Measurements from ENCODE around the gene CSN1S1. TPM values are rescaled to one million over a fixed set of nuclear protein-coding genes. Genes with fewer than 3 reads are reported as not detected.
A peak's percentile ranks its signal among the peaks of the same experiment; 100 is the strongest.

Gene CSN1S1, protein sequence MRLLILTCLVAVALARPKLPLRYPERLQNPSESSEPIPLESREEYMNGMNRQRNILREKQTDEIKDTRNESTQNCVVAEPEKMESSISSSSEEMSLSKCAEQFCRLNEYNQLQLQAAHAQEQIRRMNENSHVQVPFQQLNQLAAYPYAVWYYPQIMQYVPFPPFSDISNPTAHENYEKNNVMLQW
- total RNA-seq: not detected

DNA sequence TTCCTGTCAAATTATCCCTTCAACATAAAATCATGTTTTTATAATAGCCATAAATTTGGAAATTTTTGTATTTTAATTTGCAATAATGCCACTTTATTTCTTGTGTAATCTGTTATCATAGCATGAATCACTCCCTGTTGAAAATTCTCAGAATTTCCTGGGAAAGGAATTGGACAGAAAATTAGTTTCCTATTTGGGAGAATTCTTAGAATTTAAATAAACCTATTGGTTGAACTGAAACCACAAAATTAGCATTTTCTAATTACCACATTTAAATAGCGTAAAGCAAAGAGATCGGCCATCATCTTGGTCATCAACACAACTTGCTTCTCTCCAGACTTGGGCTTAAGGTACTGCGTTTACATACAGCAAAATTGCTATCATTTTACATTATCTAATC, at the start of gene CSN1S1:
TSS of gene CSN1S1 (plus strand) at position 301 of the 400 bp plus-strand sequence. CDS start 1,488 bp downstream, outside the sequence.
- H3K9me3 ChIP-seq: no peaks in the 10 kb centered on the region
- H3K4me1 ChIP-seq: no peaks in the 10 kb centered on the region
- no peak within 1 kb of the TSS for H3K4me3 ChIP-seq
- no peak within 1 kb of the TSS for H3K27ac ChIP-seq
- no peaks in the 10 kb centered on the region for H3K27me3 ChIP-seq
- TF ChIP-seq, protein P1, sequence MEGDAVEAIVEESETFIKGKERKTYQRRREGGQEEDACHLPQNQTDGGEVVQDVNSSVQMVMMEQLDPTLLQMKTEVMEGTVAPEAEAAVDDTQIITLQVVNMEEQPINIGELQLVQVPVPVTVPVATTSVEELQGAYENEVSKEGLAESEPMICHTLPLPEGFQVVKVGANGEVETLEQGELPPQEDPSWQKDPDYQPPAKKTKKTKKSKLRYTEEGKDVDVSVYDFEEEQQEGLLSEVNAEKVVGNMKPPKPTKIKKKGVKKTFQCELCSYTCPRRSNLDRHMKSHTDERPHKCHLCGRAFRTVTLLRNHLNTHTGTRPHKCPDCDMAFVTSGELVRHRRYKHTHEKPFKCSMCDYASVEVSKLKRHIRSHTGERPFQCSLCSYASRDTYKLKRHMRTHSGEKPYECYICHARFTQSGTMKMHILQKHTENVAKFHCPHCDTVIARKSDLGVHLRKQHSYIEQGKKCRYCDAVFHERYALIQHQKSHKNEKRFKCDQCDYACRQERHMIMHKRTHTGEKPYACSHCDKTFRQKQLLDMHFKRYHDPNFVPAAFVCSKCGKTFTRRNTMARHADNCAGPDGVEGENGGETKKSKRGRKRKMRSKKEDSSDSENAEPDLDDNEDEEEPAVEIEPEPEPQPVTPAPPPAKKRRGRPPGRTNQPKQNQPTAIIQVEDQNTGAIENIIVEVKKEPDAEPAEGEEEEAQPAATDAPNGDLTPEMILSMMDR (IDR thresholded peaks at IDR 0.05): no peak
- no peak for TF ChIP-seq POLR2A (IDR thresholded peaks at IDR 0.05)
- H3K36me3 ChIP-seq: no peaks in the 10 kb centered on the region
- DNase-seq: no peak

DNA sequence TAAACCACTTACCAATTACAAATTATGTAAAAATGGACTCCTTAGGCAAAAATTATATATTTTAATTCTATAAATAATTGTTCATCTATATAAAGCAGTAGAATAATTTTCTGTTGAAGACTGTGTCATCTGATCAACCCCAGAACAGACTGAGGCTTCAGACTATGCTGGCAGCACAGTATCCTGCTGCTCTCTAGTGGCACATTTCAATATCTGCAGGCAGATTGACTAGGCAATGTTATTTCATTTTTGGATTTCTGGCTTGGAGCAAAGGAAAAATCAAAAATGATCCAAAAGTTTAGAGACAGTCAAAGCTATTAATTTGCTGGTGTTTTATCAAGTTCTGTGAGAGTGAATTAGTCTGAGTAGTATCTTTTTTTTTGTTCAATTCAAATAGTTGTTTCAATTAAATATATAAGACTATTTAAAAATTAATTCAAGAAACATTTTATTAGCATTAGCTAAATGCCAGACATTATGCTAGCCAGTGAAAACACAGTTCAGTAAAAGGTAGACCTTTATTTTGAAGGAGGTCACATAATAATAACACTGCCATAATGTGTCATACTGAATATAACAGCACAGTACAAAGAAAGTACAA, 49.6 kb upstream of the CSN1S1 start:
- Histone ChIP-seq H3K27me3 (no peaks in the 10 kb centered on the region), H3K4me3 (no peak overlapping the region), H3K36me3 (no peaks in the 10 kb centered on the region), H3K9me3 (no peaks in the 10 kb centered on the region), H3K4me1 (peaks cover 0 to under 1% (median 0%) of the 10 kb centered on the region in 4 donors), H3K27ac (no peak overlapping the region)
- DNase-seq: peak in 1 of 3 donors; percentile 64
- TF ChIP-seq POLR2A (IDR thresholded peaks at IDR 0.05): no peak
- TF ChIP-seq, protein P1 (IDR thresholded peaks at IDR 0.05): peak in 5 of 6 experiments; percentile 18 to 97 (median 95)

DNA sequence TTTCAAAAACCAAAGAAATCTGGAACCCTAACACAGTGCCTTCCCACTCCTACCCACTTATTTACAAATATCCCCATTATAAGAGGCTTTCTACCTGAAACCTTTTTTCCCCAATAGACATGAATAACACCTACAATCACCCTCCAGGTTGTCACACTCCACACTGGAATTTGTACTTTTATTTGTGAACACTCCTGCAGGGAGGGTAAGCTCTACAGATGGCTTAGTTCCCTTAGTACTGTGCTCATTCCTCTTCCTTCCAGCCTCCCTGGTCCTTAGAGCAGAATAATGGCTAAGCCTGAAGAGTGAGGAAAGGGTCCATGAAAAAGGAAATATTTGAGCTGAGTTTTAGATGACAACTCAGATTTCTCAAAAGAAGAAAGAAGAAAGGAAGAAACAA, 48.7 kb upstream of the CSN1S1 start:
- Histone ChIP-seq H3K27ac (no peak overlapping the region), H3K36me3 (no peaks in the 10 kb centered on the region), H3K27me3 (no peaks in the 10 kb centered on the region), H3K9me3 (no peaks in the 10 kb centered on the region), H3K4me1 (no peaks in the 10 kb centered on the region), H3K4me3 (no peak overlapping the region)
- no peak for TF ChIP-seq POLR2A (IDR thresholded peaks at IDR 0.05)
- TF ChIP-seq, protein P1 (IDR thresholded peaks at IDR 0.05): no peak
- DNase-seq: no peak

DNA sequence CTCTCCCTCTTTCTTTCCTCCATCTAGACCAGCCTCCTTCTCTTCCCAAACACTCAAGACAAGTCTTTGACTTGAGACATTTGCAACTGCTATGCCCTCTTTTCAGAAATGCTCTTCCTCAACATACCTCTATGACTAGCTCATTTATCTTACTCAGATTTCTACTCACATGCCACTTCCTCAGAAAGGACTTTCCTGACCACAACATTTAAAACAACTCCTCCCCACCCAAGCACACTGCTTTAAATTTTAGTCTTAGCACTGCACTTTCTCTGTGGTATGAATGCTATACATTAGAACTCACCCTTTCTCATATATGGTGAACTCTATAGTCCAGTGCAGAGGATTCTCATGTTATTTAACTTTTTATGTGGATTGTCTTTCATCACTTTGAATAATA, 42.5 kb upstream of the CSN1S1 start:
- H3K4me1 ChIP-seq: no peaks in the 10 kb centered on the region
- H3K27ac ChIP-seq: no peak overlapping the region
- TF ChIP-seq, protein P1 (IDR thresholded peaks at IDR 0.05): no peak
- TF ChIP-seq POLR2A (IDR thresholded peaks at IDR 0.05): no peak
- no peaks in the 10 kb centered on the region for H3K27me3 ChIP-seq
- H3K4me3 ChIP-seq: no peak overlapping the region
- no peaks in the 10 kb centered on the region for H3K36me3 ChIP-seq
- no peak for DNase-seq
- no peaks in the 10 kb centered on the region for H3K9me3 ChIP-seq

DNA sequence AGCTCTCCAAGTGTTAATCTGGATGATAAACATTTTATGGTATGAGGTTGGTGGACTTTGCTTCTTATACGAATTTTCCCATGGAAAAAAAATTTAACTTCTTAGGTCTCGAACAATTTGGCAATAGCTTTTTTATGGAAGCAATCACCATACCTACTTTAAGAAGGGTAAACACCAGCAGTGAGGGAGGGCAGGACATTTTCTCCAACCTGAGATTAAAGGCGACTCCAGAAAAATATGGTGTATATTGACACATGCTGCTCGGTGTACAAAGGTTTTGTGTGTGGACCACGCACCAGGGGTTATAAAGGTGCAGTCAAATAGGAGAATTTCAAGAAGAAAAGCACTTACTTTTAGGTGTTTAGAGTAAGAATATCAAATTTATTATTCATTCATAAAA, 36.7 kb upstream of the CSN1S1 start:
- no peaks in the 10 kb centered on the region for H3K9me3 ChIP-seq
- no peak for DNase-seq
- H3K27ac ChIP-seq: no peak overlapping the region
- no peak overlapping the region for H3K4me3 ChIP-seq
- no peaks in the 10 kb centered on the region for H3K36me3 ChIP-seq
- TF ChIP-seq, protein P1 (IDR thresholded peaks at IDR 0.05): no peak
- TF ChIP-seq POLR2A (IDR thresholded peaks at IDR 0.05): no peak
- H3K4me1 ChIP-seq: no peaks in the 10 kb centered on the region
- H3K27me3 ChIP-seq: no peaks in the 10 kb centered on the region

All from Peyer's patch (tissue), 4 donors.